CD4-positive, alpha-beta T cell treated with Interleukin-10 for 1 hour (primary cell): Measurements from ENCODE around the gene MDFIC2.
"Not testable (repeated sequence)": the region's sequence is repeated elsewhere in the genome, so short reads cannot be mapped to it uniquely, and the experiment has no call there.

Experiments
- DNase-seq: peaks from one replicate; pipeline ENCODE4 v3.0.0-alpha.2; 2020

The MDFIC2 gene

GRCh38 chr3:70250492-70250891, 61.9 kb downstream of the MDFIC2 start:
- DNase-seq: no peak

DNA sequence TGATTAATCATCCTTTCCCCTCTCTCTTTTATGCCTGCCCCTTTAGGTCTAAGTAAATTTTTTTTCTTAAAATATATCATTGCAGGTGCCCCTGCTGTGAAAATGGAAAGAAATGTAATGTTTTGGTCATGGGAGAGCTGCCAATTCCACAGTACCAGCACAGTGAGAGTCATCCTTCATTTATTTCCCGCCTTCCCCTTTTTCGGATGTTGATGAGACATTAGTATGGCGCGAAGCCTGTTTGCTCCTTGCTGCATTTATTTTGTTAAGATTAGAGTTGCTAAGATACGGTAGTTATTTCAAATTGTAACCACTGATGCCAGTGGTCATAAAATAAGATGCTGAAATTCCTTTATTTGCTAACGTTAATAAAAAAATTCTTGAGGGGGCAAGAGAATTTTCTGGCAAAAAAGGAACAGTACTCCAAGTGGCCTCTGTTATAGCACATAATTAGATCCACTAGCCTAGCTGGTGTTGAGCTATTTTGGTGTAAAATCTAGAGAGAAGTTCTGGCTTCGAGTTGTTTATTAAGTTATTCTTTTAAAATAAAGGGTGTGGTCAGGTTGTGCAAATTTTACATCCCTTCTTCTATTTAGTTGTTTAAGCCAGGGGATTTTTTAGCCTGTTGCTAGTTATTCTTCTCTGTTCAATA, 62.8 kb downstream of the MDFIC2 start:
- no peak for DNase-seq

- no peak for DNase-seq
Measured at GRCh38 chr3:70248856-70249255, 63.6 kb downstream of the MDFIC2 start.

- DNase-seq: no peak
Measured at GRCh38 chr3:70247955-70248354, 64.5 kb downstream of the MDFIC2 start.

DNA sequence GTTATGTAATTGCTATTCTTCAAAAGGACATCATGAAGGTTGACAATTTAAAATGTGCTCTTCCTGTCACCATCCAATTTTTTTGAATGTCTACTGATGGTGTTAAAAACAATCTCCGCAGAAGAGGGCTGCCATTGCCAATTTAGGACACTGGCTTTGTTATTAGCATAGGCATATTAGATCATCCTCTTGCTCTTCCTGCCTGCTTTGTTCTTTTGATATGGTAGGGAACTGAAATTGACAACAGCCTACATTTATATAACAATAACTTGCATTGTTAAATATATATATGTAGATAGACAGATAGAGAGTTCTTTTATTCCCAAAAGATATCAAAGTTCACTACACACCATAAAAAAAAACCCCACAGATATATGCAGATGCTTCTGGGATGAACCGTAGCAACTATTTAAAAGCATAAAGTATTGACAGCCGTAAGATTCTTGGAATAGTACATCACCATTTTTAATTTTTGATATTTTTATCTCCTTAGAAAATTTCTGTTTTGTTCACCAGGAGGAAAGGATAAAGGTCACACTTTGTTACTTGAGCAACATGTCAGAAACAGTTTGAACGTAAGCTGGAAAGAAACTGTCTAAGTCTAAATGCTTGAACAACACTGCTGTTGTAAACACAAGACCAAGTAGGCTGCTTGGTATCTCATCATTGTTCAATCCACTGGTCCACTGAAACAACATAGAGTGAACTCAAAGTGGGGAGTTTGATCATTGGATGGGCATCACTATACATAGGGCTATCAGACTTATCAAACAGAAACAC, 66.5 kb downstream of the MDFIC2 start:
- DNase-seq: no peak

DNA sequence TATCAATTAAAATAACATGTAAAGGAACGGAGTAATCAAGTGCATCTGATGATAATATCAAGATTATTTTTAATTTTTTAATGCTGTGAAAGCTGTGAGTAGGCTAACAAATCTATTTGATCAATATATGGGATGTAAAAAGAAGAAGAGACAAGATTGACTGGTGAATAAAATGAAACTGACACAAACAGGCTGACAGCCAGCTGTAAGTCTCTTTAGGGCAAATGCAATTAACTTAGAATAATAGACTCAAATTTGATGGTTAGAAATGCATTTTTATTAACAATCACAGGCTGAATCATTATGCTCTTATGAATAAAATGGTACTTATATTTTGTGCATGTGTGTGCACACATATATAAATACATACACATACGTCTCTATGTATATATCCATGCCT, 68.0 kb downstream of the MDFIC2 start:
- DNase-seq: no peak

DNA sequence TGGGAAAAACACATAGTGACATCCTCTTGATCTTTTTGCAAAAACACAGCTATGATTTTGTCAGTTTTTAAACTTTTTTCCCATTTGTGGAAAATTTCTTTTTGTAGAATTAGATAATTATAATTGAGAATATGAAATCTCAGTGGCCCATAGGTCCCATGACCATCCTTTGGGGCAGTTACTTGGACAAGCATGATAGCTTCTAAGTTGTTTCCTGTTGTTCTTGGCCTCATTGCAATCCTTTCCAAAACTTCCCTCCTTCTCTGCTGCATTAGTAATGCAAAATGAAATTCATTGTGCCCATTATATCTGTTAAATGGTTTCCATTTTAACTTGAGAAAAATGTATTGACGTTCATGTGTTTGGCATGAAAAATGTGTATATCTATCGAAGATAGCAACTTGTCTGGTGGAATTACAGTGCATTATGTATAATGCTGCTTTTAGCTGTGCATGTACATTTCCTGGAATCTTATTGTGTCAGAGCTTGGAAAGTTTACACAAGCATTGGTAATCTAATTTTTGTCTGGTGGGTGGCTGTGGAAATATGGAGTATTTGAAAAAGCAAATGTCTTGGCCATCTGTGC, 70.0 kb downstream of the MDFIC2 start:
- DNase-seq: no peak

- no peak for DNase-seq
Measured at GRCh38 chr3:70233812-70234211, 78.6 kb downstream of the MDFIC2 start.

DNA sequence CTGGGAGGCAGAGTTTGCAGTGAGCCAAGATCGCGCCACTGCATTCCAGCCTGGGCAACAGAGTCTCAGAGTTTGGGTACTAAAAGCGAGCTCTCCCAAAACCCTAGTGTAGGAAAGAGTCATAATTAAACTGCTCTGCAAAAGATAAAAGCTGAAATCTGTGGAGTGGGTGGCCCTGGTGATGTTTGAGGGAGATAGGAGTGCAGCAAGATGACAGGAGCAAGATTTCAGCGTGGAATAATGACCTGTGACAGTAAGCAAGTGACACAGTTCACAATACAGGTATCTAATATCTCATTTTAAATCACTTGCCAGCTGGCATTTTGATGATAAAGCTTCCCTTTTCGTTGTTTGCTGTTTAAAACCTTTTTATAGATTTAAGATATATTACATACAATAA, 79.3 kb downstream of the MDFIC2 start:
- DNase-seq: no peak

DNA sequence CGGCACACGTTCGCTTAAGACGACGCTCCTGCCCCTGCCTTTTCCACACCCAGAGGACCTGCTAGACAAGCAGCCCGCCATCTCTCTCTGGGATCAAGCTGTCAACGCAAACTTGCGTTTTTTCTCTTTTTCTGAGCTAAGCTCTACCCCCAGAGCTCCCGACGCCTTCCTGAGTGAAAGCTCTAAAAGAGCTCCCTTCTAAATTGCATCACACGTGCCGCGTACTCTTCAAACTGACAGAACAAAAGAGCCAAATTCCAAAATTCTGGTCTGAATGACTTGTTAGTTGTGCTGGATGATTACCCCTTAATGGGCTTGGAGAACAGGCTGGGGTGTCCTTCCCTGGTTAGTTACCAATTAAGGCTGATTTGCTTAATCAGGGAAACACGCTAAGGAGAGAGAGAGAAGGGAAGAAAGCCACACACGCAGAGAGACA, 81.2 kb downstream of the MDFIC2 start:
- no peak for DNase-seq

GRCh38 chr3:70227437-70227836, 85.0 kb downstream of the MDFIC2 start:
- DNase-seq: no peak

GRCh38 chr3:70225146-70225545, 87.3 kb downstream of the MDFIC2 start:
- no peak for DNase-seq

GRCh38 chr3:70224337-70224736, 88.1 kb downstream of the MDFIC2 start:
- DNase-seq: no peak

DNA sequence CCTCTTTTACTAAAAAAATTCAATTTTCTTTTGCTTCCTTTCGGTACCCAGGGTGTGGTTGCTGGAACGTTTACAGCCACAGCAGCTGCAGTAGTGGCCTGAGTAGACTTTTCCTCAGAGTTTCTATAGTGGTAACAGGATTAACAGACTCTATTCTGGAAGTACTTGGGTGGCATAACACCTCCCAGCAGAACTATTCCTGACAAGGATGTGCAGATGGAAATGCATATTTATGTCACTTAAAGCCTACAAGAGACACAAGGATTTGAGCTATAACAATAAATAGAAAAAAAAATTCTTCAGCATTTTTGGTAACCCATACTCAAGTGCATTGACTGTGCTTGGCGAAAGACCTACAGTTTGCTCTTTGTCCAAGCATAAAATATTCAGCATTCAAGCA, 94.0 kb downstream of the MDFIC2 start:
- DNase-seq: no peak

DNA sequence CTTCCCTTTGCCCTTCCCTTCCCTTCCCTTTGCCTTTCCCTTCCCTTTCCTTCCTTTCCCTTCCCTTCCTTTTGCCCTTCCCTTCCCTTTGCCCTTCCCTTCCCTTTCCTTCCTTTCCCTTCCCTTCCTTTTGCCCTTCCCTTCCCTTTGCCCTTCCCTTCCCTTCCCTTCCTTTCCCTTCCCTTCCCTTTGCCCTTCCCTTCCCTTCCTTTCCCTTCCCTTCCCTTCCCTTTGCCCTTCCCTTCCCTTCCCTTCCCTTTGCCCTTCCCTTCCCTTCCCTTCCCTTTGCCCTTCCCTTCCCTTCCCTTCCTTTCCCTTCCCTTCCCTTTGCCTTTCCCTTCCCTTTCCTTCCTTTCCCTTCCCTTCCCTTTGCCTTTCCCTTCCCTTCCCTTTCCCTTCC, 101.2 kb downstream of the MDFIC2 start:
- DNase-seq: not testable (repeated sequence)

DNA sequence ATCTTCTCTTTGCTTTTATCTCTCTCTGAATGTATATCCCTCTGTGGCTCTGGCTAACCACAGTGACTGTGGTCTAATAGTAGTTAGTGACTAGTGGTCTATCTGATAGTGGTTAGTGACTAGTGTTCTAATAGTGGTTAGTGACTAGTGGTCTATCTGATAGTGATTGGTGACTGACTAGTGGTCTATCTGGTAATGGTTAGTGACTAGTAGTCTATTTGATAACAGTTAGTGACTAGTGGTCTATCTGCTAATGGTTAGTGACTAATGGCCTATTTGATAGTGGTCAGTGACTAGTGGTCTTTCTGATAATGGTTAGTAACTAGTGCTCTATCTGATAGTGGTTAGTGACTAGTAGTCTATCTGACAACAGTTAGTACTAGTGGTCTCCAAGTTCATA, 110.5 kb downstream of the MDFIC2 start:
- DNase-seq: no peak

- no peak for DNase-seq
Measured at GRCh38 chr3:70189884-70190473, 122.5 kb downstream of the MDFIC2 start.

- DNase-seq: no peak
Measured at GRCh38 chr3:70186221-70186620, 126.2 kb downstream of the MDFIC2 start.

DNA sequence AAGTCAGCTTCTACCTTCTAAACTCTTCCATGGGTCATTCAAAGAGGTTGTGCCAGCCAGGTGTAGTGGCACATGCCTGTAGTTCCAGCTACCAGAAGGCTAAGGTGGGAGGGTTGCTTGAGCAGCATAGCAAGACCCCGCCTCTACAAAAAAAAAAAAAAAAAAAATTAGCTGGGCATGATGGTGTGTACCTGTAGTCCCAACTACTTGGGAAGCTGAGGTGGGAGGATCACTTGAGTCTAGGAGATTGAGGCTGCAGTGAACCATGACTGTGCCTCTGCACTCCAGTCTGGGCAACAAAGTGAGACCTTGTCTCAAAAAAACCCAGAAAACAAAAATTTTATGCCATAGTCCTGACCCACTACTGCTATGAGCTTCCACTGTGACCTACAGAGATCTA, 126.8 kb downstream of the MDFIC2 start:
- no peak for DNase-seq

DNA sequence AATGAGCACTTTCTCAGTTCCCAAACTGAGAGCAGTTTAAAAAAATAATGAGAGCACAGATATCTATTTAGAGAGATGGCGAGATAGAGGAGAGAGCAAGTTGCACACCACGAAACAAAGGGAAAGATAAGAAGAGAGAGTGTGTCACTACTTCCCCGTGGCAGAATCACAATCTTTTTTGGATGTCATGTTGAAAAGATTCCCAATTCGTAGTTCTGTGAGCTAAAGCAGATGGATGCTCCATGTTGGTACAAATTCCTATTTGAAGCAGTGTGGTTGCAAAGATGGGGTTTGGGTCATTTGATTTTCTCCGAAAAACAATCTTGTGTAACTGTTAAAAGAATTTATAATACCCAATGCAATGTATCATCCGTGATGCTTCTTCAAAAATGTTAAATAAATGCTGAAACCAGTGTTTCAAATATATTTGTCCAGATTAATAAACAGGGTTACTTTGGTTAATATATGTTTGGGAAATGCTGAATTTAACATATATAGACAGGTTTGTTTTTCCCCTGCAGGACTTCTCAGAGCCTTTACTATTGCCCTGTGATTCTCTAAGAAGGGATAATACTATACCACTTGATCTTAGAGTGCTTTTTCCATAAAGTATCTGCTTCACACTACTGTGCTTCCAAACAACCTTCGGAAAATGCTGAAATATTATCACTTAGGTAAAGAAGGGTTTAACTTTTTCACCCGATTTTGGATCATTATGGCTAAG, 128.5 kb downstream of the MDFIC2 start:
- no peak for DNase-seq

DNA sequence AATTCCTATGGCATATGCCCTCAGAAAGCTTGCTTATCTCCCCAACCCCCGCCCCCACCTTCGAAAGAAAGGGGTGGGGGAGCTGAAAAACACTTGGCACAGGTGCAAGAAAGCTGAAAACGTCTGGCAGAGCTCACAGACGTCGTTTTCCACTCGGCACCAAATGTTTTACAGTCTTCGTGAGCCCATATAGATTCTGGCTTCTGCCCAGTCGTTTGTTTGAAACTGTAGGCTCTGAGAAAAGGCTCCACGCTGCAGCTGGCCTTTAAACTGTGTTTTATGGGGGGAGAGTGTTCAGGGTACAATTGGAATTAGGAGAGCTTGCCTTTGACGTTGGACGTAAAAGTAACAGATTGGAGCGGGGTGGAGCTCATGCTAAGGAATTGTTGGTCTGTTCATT, 130.3 kb downstream of the MDFIC2 start:
- DNase-seq: no peak

- DNase-seq: no peak
Measured at GRCh38 chr3:70180664-70181063, 131.8 kb downstream of the MDFIC2 start.

DNA sequence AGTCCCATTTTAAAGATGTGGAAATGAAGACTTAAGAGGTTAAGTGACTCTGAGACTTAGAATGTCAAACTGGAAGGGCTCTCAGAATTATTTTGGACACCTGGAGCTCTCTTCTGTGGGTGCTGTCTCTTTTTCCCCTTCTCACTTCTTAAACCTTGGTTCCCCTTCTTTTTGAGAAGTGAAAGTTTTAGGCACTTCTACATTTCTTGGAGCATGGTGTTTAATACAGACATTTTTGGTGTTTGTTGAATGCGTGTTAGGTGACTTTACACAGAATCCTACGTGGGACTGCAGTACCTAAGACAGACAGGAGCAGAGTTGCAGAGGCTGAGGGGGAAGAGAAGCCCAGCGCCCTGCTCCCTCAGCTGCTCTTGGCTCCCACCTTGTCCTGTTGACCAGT, 133.3 kb downstream of the MDFIC2 start:
- DNase-seq: no peak
